ENCODE data around the gene SLC35A3. TPM values are rescaled to one million over a fixed set of nuclear protein-coding genes. Genes with fewer than 3 reads are reported as not detected.

SLC35A3 gene
- total RNA-seq, 1 experiment from 2014 or later = 21.6 TPM

DNA sequence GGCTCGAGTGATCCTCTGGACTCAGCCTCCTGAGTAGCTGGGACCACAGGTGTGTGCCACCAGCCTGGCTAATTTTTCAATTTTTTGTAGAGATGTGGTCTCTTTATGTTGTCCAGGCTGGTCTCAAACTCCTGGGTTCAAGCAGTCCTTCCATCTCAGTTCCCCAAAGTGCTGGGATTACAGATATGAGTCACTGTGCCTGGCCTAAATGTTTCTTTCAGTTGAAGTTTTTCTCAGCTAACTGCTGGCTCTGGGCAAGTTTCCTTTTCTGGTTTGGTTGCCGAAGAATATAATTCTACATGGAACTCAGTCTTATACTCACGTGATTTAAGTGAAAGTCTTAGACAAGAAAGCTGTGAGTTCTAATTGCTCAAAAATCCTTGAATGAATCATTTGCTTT lies 106.0 kb downstream of the SLC35A3 start:
- ChIA-PET POLR2A (no interaction called here), RAD21 (ENCODE audit: low non-redundant PET in 1 of 2, low total read pairs in 2 of 2, uncharacterized antibody in 2 of 2, unreplicated experiment in 2 of 2) (no interaction called here), CTCF (no interaction called here)
- Histone ChIP-seq H3K4me1 (ENCODE audit: control insufficient read depth in 1 of 2, insufficient read depth in 2 of 2, low read length in 2 of 2) (peaks cover 0 to 2% of the 10 kb centered on the region in 2 experiments; a peak in 1 of 4 replicates), H3K36me3 (ENCODE audit: control insufficient read depth in 1 of 2, insufficient read depth in 2 of 2, low read length in 2 of 2) (peaks cover 13 to 32% of the 10 kb centered on the region in 2 experiments; a peak in 3 of 4 replicates), H3K4me3 (replicated peaks in 1 of 2; ENCODE audit: low read depth in 1 of 2, low read length in 2 of 2) (no peak overlapping the region), H3K79me2 (ENCODE audit: insufficient read depth, low read length) (peaks cover 4% of the 10 kb centered on the region; the same call in 1 of the 2 replicates), H3K27ac (ENCODE audit: low read depth, low read length) (no peak overlapping the region), H3K27me3 (ENCODE audit: insufficient read depth, low read length) (no peaks in the 10 kb centered on the region), H3K9me3 (ENCODE audit: control insufficient read depth in 1 of 2, insufficient read depth in 1 of 2, low read depth in 1 of 2, low read length in 2 of 2) (no peaks in the 10 kb centered on the region), H3K4me2 (ENCODE audit: low read length) (no peak overlapping the region), H3K9ac (ENCODE audit: low read length) (no peak overlapping the region), H4K20me1 (ENCODE audit: insufficient read depth) (no peaks in the 10 kb centered on the region; the same call in 1 of the 2 replicates), H2AFZ (ENCODE audit: low read depth, low read length, poor library complexity, severe bottlenecking) (no peak overlapping the region), H3K9me2 (ENCODE audit: insufficient read depth) (no peaks in the 10 kb centered on the region)
- TF ChIP-seq ZNF274 (IDR thresholded peaks at IDR 0.05; ENCODE audit: low read depth, low read length) (no peak), SRF (IDR thresholded peaks at IDR 0.05; ENCODE audit: low read depth) (no peak), RAD21 (IDR thresholded peaks at IDR 0.05; ENCODE audit: low read depth) (no peak), CEBPB (IDR thresholded peaks at IDR 0.05; ENCODE audit: low read depth) (no peak), ZFX (IDR thresholded peaks at IDR 0.05) (no peak), YY1 (IDR thresholded peaks at IDR 0.05; ENCODE audit: extremely low read depth, insufficient replicate concordance, low read depth, low read length) (no peak), ELF1 (IDR thresholded peaks at IDR 0.05; ENCODE audit: borderline replicate concordance, low read depth) (no peak), SIN3A (IDR thresholded peaks at IDR 0.05; ENCODE audit: low read depth) (no peak), TCF7L2 (IDR thresholded peaks at IDR 0.05; ENCODE audit: borderline replicate concordance, extremely low read depth, insufficient read depth, insufficient read length) (no peak), JUND (IDR thresholded peaks at IDR 0.05) (no peak), POLR2A (IDR thresholded peaks at IDR 0.05; ENCODE audit: borderline replicate concordance, extremely low read depth, insufficient read depth, insufficient read length) (no peak), EGR1 (IDR thresholded peaks at IDR 0.05; ENCODE audit: low read depth) (no peak), FOSL1 (IDR thresholded peaks at IDR 0.05; ENCODE audit: low read depth) (no peak)
- TF ChIP-seq, protein P1, sequence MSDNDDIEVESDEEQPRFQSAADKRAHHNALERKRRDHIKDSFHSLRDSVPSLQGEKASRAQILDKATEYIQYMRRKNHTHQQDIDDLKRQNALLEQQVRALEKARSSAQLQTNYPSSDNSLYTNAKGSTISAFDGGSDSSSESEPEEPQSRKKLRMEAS (IDR thresholded peaks at IDR 0.05) = no peak
- TF ChIP-seq, protein P2, sequence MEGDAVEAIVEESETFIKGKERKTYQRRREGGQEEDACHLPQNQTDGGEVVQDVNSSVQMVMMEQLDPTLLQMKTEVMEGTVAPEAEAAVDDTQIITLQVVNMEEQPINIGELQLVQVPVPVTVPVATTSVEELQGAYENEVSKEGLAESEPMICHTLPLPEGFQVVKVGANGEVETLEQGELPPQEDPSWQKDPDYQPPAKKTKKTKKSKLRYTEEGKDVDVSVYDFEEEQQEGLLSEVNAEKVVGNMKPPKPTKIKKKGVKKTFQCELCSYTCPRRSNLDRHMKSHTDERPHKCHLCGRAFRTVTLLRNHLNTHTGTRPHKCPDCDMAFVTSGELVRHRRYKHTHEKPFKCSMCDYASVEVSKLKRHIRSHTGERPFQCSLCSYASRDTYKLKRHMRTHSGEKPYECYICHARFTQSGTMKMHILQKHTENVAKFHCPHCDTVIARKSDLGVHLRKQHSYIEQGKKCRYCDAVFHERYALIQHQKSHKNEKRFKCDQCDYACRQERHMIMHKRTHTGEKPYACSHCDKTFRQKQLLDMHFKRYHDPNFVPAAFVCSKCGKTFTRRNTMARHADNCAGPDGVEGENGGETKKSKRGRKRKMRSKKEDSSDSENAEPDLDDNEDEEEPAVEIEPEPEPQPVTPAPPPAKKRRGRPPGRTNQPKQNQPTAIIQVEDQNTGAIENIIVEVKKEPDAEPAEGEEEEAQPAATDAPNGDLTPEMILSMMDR (IDR thresholded peaks at IDR 0.05 in 2 of 3, conservative IDR thresholded peaks at IDR 0.05 in 1 of 3; ENCODE audit: borderline replicate concordance in 1 of 3, insufficient read depth in 1 of 3, low read depth in 2 of 3, low read length in 2 of 3) = no peak
- TF ChIP-seq, protein P3, sequence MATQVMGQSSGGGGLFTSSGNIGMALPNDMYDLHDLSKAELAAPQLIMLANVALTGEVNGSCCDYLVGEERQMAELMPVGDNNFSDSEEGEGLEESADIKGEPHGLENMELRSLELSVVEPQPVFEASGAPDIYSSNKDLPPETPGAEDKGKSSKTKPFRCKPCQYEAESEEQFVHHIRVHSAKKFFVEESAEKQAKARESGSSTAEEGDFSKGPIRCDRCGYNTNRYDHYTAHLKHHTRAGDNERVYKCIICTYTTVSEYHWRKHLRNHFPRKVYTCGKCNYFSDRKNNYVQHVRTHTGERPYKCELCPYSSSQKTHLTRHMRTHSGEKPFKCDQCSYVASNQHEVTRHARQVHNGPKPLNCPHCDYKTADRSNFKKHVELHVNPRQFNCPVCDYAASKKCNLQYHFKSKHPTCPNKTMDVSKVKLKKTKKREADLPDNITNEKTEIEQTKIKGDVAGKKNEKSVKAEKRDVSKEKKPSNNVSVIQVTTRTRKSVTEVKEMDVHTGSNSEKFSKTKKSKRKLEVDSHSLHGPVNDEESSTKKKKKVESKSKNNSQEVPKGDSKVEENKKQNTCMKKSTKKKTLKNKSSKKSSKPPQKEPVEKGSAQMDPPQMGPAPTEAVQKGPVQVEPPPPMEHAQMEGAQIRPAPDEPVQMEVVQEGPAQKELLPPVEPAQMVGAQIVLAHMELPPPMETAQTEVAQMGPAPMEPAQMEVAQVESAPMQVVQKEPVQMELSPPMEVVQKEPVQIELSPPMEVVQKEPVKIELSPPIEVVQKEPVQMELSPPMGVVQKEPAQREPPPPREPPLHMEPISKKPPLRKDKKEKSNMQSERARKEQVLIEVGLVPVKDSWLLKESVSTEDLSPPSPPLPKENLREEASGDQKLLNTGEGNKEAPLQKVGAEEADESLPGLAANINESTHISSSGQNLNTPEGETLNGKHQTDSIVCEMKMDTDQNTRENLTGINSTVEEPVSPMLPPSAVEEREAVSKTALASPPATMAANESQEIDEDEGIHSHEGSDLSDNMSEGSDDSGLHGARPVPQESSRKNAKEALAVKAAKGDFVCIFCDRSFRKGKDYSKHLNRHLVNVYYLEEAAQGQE (IDR thresholded peaks at IDR 0.05; ENCODE audit: low read depth) = no peak
- TF ChIP-seq, protein P4, sequence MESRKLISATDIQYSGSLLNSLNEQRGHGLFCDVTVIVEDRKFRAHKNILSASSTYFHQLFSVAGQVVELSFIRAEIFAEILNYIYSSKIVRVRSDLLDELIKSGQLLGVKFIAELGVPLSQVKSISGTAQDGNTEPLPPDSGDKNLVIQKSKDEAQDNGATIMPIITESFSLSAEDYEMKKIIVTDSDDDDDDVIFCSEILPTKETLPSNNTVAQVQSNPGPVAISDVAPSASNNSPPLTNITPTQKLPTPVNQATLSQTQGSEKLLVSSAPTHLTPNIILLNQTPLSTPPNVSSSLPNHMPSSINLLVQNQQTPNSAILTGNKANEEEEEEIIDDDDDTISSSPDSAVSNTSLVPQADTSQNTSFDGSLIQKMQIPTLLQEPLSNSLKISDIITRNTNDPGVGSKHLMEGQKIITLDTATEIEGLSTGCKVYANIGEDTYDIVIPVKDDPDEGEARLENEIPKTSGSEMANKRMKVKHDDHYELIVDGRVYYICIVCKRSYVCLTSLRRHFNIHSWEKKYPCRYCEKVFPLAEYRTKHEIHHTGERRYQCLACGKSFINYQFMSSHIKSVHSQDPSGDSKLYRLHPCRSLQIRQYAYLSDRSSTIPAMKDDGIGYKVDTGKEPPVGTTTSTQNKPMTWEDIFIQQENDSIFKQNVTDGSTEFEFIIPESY (IDR thresholded peaks at IDR 0.05; ENCODE audit: extremely low read depth, insufficient replicate concordance, low read length) = no peak
- no peak for DNase-seq (ENCODE audit: low read depth, low spot score)
- intact Hi-C loops (cut with micrococcal nuclease) = no loop called here
- no peak for ATAC-seq
- no TSS peak for BruUV-seq (replicated peaks)
